ENCODE measurements around the gene PITPNM3. TPM values are rescaled to one million over a fixed set of nuclear protein-coding genes. Genes with fewer than 3 reads are reported as not detected.

PITPNM3 gene
- total and polyA plus RNA-seq, 2 experiments from 2014 or later, result 1.0 to 1.5 TPM

DNA sequence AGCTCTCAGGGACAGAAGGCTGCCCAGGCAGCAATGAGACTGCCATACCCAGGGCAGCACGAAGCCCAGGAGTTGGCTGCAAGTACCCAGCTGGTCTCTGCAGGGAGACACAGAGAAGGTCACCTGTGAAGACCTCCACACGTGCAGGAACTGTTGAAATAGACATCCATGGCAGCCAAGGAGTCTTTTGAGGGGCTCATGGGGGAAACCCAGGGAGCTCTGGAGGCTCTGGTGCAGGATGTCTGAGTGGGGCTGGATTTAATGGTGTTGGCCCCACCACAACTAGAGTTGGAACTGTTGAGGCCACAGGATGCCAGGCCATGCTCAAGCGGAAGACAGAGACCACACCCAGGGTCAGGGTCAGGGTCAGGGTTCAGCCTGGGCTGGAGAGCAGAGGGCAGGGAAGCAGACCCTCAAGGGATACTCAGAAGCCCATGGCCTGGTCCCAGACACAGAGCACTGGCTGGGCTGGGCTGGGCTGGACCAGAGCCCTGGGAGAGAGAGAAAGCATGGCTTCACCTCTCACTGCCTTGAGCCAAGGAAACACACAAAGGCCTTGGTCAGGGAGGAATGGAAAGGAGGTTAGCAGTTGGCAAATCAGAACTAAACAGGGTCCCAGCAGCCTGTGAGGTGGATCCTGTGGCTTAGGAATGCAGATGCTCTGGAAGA lies 21.4 kb downstream of the PITPNM3 start (continued):
- TF ChIP-seq, protein P1, sequence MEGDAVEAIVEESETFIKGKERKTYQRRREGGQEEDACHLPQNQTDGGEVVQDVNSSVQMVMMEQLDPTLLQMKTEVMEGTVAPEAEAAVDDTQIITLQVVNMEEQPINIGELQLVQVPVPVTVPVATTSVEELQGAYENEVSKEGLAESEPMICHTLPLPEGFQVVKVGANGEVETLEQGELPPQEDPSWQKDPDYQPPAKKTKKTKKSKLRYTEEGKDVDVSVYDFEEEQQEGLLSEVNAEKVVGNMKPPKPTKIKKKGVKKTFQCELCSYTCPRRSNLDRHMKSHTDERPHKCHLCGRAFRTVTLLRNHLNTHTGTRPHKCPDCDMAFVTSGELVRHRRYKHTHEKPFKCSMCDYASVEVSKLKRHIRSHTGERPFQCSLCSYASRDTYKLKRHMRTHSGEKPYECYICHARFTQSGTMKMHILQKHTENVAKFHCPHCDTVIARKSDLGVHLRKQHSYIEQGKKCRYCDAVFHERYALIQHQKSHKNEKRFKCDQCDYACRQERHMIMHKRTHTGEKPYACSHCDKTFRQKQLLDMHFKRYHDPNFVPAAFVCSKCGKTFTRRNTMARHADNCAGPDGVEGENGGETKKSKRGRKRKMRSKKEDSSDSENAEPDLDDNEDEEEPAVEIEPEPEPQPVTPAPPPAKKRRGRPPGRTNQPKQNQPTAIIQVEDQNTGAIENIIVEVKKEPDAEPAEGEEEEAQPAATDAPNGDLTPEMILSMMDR (conservative IDR thresholded peaks at IDR 0.05; ENCODE audit: low read depth in 2 of 2), result no peak
- no peak for TF ChIP-seq POLR2AphosphoS5 (IDR thresholded peaks at IDR 0.05; ENCODE audit: low read depth)
- no peak for TF ChIP-seq JUNB (IDR thresholded peaks at IDR 0.05; ENCODE audit: unreplicated experiment)

DNA sequence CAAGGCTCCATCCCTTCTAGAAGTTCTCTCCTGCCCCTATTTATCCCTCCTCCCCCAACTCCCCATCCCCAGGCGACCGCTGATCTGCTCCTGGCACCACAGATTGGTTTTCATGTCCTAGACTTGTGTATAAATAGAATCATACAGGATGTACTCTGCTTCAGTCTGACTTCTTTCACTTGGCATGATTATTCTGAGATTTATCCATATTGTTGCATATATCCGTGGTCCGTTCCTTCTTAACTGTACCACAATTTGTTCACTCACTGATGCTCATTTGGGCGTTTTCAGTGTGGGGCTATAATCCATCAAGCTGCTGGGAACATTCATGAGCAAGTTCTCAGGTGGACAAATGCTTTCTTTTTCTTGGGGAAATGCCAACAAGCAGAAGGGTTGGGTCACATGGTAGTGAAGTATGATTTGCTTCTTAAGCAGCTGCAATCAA lies 23.9 kb downstream of the PITPNM3 start:
- Mint-ChIP-seq H3K27me3 (ENCODE audit: insufficient read depth, low read depth, poor library complexity) (peaks cover 18% of the 10 kb centered on the region), H3K4me1 (peaks cover 13% of the 10 kb centered on the region; the same call in 2 of the 3 replicates), H3K36me3 (ENCODE audit: low read depth) (no peaks in the 10 kb centered on the region), H3K9me3 (no peaks in the 10 kb centered on the region), H3K4me3 (no peak overlapping the region), H3K27ac (no peak overlapping the region)
- H3K27me3 ChIP-seq (ENCODE audit: insufficient read depth), result no peaks in the 10 kb centered on the region
- no peaks in the 10 kb centered on the region for H3K79me2 ChIP-seq (replicated peaks; ENCODE audit: insufficient read depth)
- DNase-seq (ENCODE audit: low spot score) (no peak), ATAC-seq (no peak)
- H3K36me3 ChIP-seq (ENCODE audit: insufficient read depth), result no peaks in the 10 kb centered on the region
- no peaks in the 10 kb centered on the region for H3F3A ChIP-seq (replicated peaks; ENCODE audit: low read depth)
- no peaks in the 10 kb centered on the region for H3K9me2 ChIP-seq (ENCODE audit: insufficient read depth)
- no peak overlapping the region for H2AFZ ChIP-seq
- H4K20me1 ChIP-seq (replicated peaks; ENCODE audit: insufficient read depth), result no peaks in the 10 kb centered on the region
- peaks cover 5% of the 10 kb centered on the region; the same call in 1 of the 2 replicates for H3K4me1 ChIP-seq (ENCODE audit: insufficient read depth)
- H3K27ac ChIP-seq (ENCODE audit: low read depth), result no peak overlapping the region
- no peak overlapping the region for H3K4me2 ChIP-seq
- no peak overlapping the region for H3K4me3 ChIP-seq
- TF ChIP-seq, protein P2, sequence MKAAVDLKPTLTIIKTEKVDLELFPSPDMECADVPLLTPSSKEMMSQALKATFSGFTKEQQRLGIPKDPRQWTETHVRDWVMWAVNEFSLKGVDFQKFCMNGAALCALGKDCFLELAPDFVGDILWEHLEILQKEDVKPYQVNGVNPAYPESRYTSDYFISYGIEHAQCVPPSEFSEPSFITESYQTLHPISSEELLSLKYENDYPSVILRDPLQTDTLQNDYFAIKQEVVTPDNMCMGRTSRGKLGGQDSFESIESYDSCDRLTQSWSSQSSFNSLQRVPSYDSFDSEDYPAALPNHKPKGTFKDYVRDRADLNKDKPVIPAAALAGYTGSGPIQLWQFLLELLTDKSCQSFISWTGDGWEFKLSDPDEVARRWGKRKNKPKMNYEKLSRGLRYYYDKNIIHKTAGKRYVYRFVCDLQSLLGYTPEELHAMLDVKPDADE (IDR thresholded peaks at IDR 0.05), result no peak
- TF ChIP-seq POLR2AphosphoS5 (IDR thresholded peaks at IDR 0.05; ENCODE audit: low read depth), result no peak
- TF ChIP-seq EZH2 (IDR thresholded peaks at IDR 0.05; ENCODE audit: low read depth, unreplicated experiment), result no peak
- TF ChIP-seq, protein P3, sequence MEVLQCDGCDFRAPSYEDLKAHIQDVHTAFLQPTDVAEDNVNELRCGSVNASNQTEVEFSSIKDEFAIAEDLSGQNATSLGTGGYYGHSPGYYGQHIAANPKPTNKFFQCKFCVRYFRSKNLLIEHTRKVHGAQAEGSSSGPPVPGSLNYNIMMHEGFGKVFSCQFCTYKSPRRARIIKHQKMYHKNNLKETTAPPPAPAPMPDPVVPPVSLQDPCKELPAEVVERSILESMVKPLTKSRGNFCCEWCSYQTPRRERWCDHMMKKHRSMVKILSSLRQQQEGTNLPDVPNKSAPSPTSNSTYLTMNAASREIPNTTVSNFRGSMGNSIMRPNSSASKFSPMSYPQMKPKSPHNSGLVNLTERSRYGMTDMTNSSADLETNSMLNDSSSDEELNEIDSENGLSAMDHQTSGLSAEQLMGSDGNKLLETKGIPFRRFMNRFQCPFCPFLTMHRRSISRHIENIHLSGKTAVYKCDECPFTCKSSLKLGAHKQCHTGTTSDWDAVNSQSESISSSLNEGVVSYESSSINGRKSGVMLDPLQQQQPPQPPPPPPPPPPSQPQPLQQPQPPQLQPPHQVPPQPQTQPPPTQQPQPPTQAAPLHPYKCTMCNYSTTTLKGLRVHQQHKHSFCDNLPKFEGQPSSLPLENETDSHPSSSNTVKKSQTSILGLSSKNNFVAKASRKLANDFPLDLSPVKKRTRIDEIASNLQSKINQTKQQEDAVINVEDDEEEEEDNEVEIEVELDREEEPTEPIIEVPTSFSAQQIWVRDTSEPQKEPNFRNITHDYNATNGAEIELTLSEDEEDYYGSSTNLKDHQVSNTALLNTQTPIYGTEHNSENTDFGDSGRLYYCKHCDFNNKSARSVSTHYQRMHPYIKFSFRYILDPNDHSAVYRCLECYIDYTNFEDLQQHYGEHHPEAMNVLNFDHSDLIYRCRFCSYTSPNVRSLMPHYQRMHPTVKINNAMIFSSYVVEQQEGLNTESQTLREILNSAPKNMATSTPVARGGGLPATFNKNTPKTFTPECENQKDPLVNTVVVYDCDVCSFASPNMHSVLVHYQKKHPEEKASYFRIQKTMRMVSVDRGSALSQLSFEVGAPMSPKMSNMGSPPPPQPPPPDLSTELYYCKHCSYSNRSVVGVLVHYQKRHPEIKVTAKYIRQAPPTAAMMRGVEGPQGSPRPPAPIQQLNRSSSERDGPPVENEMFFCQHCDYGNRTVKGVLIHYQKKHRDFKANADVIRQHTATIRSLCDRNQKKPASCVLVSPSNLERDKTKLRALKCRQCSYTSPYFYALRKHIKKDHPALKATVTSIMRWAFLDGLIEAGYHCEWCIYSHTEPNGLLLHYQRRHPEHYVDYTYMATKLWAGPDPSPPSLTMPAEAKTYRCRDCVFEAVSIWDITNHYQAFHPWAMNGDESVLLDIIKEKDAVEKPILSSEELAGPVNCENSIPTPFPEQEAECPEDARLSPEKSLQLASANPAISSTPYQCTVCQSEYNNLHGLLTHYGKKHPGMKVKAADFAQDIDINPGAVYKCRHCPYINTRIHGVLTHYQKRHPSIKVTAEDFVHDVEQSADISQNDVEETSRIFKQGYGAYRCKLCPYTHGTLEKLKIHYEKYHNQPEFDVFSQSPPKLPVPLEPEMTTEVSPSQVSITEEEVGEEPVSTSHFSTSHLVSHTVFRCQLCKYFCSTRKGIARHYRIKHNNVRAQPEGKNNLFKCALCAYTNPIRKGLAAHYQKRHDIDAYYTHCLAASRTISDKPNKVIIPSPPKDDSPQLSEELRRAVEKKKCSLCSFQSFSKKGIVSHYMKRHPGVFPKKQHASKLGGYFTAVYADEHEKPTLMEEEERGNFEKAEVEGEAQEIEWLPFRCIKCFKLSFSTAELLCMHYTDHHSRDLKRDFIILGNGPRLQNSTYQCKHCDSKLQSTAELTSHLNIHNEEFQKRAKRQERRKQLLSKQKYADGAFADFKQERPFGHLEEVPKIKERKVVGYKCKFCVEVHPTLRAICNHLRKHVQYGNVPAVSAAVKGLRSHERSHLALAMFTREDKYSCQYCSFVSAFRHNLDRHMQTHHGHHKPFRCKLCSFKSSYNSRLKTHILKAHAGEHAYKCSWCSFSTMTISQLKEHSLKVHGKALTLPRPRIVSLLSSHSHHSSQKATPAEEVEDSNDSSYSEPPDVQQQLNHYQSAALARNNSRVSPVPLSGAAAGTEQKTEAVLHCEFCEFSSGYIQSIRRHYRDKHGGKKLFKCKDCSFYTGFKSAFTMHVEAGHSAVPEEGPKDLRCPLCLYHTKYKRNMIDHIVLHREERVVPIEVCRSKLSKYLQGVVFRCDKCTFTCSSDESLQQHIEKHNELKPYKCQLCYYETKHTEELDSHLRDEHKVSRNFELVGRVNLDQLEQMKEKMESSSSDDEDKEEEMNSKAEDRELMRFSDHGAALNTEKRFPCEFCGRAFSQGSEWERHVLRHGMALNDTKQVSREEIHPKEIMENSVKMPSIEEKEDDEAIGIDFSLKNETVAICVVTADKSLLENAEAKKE (CRISPR knock-in tag; IDR thresholded peaks at IDR 0.05), result no peak
- no peak for TF ChIP-seq ZNF114 (CRISPR knock-in tag; IDR thresholded peaks at IDR 0.05)
- no peak for TF ChIP-seq NANOG (IDR thresholded peaks at IDR 0.05; ENCODE audit: borderline replicate concordance)
- TF ChIP-seq CREB1 (CRISPR knock-in tag; IDR thresholded peaks at IDR 0.05; ENCODE audit: low read depth), result no peak
- no peak for TF ChIP-seq ZNF331 (CRISPR knock-in tag; IDR thresholded peaks at IDR 0.05; ENCODE audit: low read depth)
- TF ChIP-seq EZH2phosphoT487 (IDR thresholded peaks at IDR 0.05; ENCODE audit: unreplicated experiment), result no peak
- TF ChIP-seq, protein P1 (conservative IDR thresholded peaks at IDR 0.05; ENCODE audit: low read depth in 2 of 2), result no peak
- TF ChIP-seq STAT1 (IDR thresholded peaks at IDR 0.05; ENCODE audit: unreplicated experiment), result no peak
